HFFc6 (cell line): ENCODE data around the gene MLKL. TPM values are rescaled to one million over a fixed set of nuclear protein-coding genes. Genes with fewer than 3 reads are reported as not detected.
"Not testable (repeated sequence)": the region's sequence is repeated elsewhere in the genome, so short reads cannot be mapped to it uniquely, and the experiment has no call there.

Source experiments
- DNase-seq: peaks from one replicate; pipeline ENCODE4 v3.0.0-alpha.2; 2018
- H3K27ac Mint-ChIP-seq: 2 replicates; pipeline ENCODE4 v1.8.0; 2020; ENCODE audit warnings: mild to moderate bottlenecking, mixed read lengths
- H3K27me3 Mint-ChIP-seq: 2 replicates; pipeline ENCODE4 v1.8.0; 2021; ENCODE audit warnings: mild to moderate bottlenecking, moderate library complexity, mixed read lengths; ENCODE audit not compliant: insufficient read depth
- H3K36me3 Mint-ChIP-seq: 2 replicates; pipeline ENCODE4 v1.8.0; 2021; ENCODE audit warnings: low read depth, mixed read lengths
- H3K4me1 Mint-ChIP-seq: 2 replicates; pipeline ENCODE4 v1.8.0; 2020; ENCODE audit warnings: low read depth, mixed read lengths
- H3K4me3 Mint-ChIP-seq: 2 replicates; pipeline ENCODE4 v1.8.0; 2020; ENCODE audit warnings: mild to moderate bottlenecking, moderate library complexity, mixed read lengths
- H3K9me3 Mint-ChIP-seq: 2 replicates; pipeline ENCODE4 v1.8.0; 2020; ENCODE audit warnings: mild to moderate bottlenecking, mixed read lengths
- CTCF ChIP-seq: fragments of 200-600 bp; sonication (generic); IDR thresholded peaks from 2 replicates; pipeline ENCODE4 v1.5.0; 2021; ENCODE audit warnings: antibody characterized with exemption, mild to moderate bottlenecking
- total RNA-seq, 6 experiments: library from RNA; stranded (reverse); fragmentation: NEBNext Ultra II Directional; extraction: Animal tissue kit (Norgen Biotek cat#: 25700); gene quantifications; 2 replicates in 1 of 6; 3 replicates in 5 of 6; pipeline ENCODE4 v1.2.3, GENCODE V29; 2021

MLKL gene
- total RNA-seq, 6 experiments from 2014 or later: 10.2 to 14.8 (median 11.4) TPM

DNA sequence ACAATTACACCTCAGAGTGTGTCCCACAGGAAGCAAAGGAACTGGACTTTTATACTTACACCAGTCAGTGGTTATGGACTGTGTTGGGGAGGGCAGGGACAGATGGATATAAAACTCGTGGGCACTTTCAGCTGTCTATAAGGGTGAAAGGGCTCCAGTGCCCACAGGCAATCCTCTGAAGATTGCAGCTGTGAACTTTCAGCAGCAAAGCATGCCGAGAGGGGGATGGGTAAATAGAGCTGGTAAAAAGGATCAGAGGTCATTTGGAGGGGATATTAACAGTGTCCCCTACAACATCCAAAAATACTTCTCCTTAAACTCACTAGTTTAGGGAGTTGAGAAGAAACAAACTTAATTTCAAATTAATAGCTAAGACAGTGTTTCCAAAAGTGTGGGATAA lies 20.7 kb downstream of the MLKL start:
- no peak for TF ChIP-seq CTCF
- no peaks in the 10 kb centered on the region for H3K9me3 Mint-ChIP-seq
- H3K27me3 Mint-ChIP-seq: no peaks in the 10 kb centered on the region; the same call in 1 of the 2 replicates
- DNase-seq: no peak
- peaks cover 11% of the 10 kb centered on the region for H3K36me3 Mint-ChIP-seq
- H3K4me3 Mint-ChIP-seq: no peak overlapping the region
- H3K27ac Mint-ChIP-seq: no peak overlapping the region
- H3K4me1 Mint-ChIP-seq: no peaks in the 10 kb centered on the region

DNA sequence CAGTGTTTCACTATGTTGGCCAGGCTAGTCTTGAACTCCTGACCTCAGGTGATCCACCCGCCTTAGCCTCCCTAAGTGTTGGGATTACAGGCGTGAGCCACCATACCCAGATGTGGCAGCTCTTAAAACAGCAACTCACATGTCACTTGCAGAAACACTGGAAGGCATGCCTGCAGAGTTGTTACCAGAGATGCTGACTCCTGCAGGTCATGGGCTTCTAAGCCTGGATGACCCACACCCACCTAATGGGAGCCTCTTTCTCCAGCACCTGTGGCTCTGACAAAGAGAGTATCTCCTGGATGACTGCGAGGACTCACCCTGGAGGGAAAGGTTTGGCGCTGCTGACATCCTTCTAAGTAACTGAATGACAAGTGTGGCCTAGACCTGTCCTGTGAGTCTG lies 22.8 kb downstream of the MLKL start:
- H3K36me3 Mint-ChIP-seq: peaks cover 15% of the 10 kb centered on the region
- no peak overlapping the region for H3K27ac Mint-ChIP-seq
- H3K4me3 Mint-ChIP-seq: no peak overlapping the region
- DNase-seq: no peak
- H3K27me3 Mint-ChIP-seq: no peaks in the 10 kb centered on the region
- H3K9me3 Mint-ChIP-seq: no peaks in the 10 kb centered on the region
- H3K4me1 Mint-ChIP-seq: no peaks in the 10 kb centered on the region
- TF ChIP-seq CTCF: no peak

DNA sequence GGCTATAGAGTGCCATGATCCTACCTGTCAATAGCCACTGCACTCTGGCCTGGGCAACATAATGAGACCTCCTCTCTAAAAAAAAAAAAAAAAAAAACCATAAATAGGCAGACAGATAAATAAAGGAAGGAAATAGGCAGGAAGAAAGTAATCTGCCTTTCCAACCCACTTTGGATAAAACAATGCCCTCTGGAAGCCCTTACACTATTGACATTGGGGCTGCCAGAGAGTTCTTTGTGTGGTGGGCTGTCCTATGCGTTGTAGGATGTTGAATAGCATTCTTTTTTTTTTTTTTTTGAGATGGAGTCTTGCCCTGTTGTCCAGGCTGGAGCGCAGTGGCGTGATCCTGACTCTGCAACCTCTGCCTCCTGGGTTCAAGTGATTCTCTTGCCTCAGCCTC lies 26.8 kb downstream of the MLKL start:
- no peak for TF ChIP-seq CTCF
- H3K27ac Mint-ChIP-seq: no peak overlapping the region

DNA sequence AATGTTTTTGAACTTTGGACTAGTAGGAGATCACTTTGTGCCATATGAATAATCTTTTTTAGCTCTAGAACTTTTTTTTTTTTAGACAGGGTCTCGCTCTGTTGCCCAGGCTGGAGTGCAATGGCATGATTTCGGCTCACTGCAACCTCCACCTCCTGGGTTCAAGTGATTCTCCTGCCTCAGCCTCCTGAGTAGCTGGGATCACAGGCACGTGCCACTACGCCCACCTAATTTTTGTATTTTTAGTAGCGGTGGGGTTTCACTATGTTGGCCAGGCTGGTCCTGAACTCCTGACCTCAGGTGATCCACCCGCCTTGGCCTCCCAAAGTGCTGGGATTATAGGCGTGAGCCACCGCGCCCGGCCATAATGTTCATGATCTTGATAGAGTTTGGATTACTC lies 31.8 kb downstream of the MLKL start:
- not testable (repeated sequence) for H3K27ac Mint-ChIP-seq

More for the DNA sequence above, 26.8 kb downstream of the MLKL start:
- no peaks in the 10 kb centered on the region for H3K4me1 Mint-ChIP-seq
- H3K27me3 Mint-ChIP-seq: no peaks in the 10 kb centered on the region; the same call in 1 of the 2 replicates
- H3K9me3 Mint-ChIP-seq: no peaks in the 10 kb centered on the region
- no peak for DNase-seq
- no peak overlapping the region for H3K4me3 Mint-ChIP-seq
- peaks cover 21% of the 10 kb centered on the region for H3K36me3 Mint-ChIP-seq

DNA sequence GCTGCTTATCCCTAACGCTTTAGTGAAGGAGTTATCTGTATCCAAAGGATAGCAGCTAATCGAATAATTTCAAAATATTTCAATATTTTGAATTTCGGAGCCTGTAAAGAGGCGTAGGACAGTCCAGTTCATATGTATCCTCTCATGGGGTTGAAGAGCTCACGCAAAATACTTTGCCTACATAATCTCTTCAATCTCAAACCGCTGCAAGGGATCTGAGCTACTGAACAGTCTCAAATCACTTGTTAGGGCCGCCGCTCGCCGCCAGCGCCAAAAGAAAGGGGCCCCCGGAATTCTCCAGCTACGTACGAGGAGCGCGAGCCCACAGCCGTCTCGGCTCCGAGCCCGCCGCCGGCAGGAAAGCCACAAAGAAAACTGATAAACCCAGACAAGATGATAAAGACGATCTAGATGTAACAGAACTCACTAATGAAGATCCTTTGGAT lies 33.4 kb downstream of the MLKL start:
- peaks cover 31% of the 10 kb centered on the region for H3K4me1 Mint-ChIP-seq
- peaks cover 22% of the 10 kb centered on the region for H3K36me3 Mint-ChIP-seq
- H3K27me3 Mint-ChIP-seq: no peaks in the 10 kb centered on the region
- TF ChIP-seq CTCF: no peak
- no peak for DNase-seq
- H3K27ac Mint-ChIP-seq: peak overlapping the region; percentile 92
- no peaks in the 10 kb centered on the region for H3K9me3 Mint-ChIP-seq
- peak overlapping the region; percentile 94 for H3K4me3 Mint-ChIP-seq

More for the DNA sequence above, 31.8 kb downstream of the MLKL start:
- Mint-ChIP-seq H3K4me1 (peaks cover 18% of the 10 kb centered on the region), H3K36me3 (peaks cover 14% of the 10 kb centered on the region)
- DNase-seq, H3K4me3 Mint-ChIP-seq, H3K27me3 Mint-ChIP-seq, H3K9me3 Mint-ChIP-seq: not testable (repeated sequence)

DNA sequence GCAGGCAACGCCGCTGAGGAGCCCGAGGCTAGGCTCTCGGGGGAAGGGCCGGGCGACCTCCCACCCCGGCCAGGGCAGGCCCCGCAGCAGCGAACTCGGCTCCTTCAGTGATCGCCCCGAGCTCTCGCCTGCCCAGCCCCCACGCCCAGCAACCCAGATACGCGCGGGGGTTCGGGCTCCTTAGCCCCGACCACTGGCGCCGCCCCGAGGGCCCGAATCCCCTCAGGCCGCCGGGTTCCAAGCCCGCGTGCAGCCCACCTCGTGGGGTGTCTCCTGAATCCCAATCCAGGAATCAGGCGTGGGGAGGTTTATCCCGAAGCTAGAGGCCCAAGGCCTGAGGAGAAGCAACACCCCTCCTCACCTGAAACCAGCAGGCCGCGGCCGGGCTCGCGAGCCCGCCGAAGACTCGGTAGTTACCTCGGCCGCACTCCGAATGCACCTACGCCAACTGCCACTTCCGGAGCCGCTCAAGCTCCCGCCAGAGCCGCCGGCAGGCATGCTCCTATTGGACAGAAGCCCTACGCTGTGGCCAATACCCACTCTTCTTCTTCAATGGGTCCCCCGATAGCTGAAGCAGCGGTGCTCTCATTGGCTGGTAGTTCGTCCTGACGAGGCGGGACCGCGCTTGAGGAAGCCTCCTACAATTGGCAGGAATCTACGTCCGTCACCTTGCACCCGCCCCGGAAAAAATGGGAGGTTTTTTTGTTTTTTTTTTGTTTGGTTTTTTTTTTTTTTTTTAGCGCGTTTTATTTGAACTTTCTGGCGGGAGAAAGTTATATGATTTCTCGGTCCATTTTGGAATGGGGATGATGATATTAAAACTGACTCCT lies 34.0 kb downstream of the MLKL start, which contains the start of gene RFWD3:
TSS of gene RFWD3 (minus strand) at position 453 of the 830 bp plus-strand sequence. CDS start 5,428 bp downstream, outside the sequence.
- H3K27me3 Mint-ChIP-seq: no peaks in the 10 kb centered on the region
- H3K4me3 Mint-ChIP-seq: peak within 1 kb of the TSS; percentile 94
- peaks cover 33% of the 10 kb centered on the region for H3K4me1 Mint-ChIP-seq
- peak within 1 kb of the TSS; percentile 92 for H3K27ac Mint-ChIP-seq
- H3K36me3 Mint-ChIP-seq: peaks cover 18% of the 10 kb centered on the region
- no peaks in the 10 kb centered on the region for H3K9me3 Mint-ChIP-seq
- peak; percentile 99 for DNase-seq
- TF ChIP-seq CTCF: no peak
